Activated CD4-positive, CD25-positive, alpha-beta regulatory T cell treated with anti-CD3 and anti-CD28 coated beads, Interleukin-2, amount 50 U/mL, for 72 hours (primary cell): ENCODE results near the gene TBR1.

ENCODE experiments used
- DNase-seq: peaks from one replicate; pipeline ENCODE4 v3.0.0; 2021

TBR1 gene

DNA sequence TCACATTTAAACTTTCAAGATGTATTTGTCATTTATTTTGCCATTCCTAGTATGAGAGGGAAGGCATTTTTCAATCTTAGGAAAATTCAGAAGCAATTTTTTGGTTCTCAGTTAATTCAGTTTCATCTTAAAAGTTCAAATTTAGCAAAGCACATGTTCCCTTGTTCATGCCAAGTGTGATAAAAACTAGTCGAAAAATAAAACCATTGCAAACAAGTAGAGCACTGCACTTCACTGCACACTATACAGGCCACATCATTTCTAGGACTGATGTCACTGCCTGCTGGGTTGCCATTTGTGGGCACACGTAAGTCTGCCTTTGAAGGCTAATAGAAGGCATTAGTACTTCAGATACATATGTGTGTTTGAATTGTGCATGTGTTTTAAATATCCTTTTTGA is 14.3 kb downstream of the TBR1 start:
- DNase-seq: no peak

DNA sequence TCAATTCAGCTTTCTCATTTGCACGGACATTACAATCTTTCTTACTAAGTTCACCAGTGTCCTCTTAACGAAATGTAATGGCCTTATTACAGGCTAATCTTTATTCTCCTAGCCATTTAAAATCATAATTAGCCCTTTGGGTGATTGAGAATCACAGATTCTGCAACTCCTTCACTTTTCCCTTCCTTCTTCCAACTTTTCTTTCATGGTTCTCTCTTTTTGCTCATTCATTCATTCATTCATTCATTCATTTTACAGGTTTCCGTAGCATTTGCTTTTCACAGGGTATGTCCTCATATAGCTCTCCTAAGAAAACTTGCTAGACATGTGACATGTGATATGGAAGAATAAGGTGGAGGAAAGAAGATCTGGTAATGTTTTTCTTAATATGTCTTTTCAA is 16.0 kb downstream of the TBR1 start:
- no peak for DNase-seq

DNA sequence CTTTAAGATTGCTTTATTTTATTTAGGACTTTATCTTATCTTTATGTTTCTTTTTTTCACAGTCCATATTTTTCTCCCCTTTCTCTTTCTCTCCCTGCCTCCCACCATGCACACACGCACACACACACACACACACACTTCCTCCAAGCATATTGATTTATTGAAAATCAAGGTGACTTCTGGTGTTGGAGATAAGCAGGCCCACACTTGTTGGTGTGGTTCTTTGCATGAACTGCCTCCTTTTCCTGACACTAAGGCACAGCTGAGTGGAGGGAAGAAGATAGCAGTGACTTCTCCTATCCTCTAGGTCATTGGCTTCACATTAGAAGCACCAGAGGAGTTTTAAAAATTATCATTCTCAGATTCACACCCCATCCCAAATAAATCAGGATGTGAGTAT is 18.0 kb downstream of the TBR1 start:
- DNase-seq: no peak

DNA sequence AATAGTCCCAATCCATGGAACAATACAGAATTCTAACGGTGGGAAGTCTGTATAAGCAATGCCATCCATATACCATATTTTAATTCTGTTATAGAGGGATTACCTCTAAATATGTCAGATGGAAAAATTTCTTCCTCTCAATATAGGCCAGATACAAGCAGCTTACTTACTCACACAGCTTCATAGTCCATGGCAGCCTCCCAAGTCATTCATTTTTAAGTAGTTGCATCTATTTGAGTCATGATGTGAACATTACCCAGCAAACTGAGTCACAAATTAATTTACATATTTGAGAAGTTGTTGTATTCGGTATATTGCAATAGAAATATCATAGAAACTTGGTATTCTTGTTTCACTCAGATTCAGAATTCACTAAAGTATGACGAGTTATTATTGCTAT is 20.3 kb downstream of the TBR1 start:
- DNase-seq: no peak

DNA sequence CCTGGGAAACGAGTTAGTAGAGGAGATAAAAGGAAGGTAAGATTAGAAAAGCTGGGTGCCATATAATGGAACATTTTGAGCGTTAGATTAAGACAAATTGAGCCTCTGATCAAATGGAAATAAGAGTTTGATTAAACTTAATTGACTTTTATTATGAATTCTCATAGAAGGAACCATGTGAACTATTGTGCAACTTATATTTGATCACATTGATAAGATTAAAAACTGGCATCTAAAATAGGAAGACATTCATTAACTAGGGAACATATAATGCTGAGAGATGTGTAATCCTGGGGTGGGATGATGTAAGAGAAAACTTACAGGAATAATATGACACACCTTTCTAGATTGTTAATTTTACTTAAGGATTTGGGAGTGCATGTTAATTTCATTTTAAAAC is 22.5 kb downstream of the TBR1 start:
- DNase-seq: no peak

DNA sequence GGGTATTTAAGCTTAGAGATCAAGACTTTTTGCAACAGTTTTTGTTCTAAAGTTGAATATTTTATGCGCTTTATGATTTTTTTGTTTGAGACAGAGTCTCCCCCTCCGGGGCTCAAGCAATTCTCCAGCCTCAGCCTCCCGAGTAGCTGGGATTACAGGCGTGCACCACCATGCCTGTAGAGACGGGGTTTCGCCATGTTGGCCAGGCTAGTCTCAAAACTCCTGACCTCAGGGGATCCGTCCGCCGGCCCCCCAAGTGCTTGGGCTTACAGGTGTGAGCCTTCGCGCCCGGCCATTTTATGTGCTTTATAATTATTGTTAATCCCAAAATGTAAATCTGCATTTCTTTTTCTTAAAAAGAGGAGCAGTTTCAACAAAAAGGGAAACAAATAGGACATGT is 29.0 kb downstream of the TBR1 start:
- DNase-seq: no peak

DNA sequence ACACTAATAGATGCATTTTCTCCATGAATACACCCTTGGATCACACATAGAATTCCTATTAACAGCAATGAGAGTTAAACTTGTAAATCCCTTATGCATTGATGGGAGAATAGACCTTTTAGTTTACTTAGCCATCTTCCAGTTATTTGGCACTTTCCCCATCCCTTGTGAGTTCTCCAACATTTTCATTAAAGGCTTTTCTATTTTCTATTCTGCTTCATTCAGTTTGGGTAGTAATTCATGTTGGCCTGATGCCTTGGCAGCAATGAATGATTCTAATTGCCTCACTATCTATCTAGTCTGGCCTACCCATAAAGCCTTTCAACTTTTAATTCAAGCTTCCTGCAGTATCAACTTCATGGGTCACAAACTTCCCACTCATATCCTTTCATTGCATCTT is 32.3 kb downstream of the TBR1 start:
- no peak for DNase-seq

DNA sequence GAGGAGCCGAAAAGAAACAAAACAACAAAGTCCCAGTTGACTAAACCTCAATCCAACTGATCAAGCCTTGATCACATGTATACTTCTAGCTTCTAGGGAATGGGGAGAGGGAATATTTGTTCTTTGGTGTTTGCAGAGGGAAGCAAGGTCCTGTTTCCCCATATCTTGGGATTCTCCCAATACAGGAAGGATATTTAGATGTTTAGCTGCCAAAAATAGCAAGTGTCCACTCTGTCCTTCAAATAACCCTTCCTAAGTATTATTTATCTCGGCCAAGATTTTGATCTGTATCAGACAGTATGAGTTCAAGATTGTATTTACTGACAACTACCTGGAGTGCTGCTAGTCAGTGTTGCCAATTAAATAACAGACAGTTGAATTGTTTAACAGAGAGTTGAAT is 55.5 kb downstream of the TBR1 start:
- no peak for DNase-seq

DNA sequence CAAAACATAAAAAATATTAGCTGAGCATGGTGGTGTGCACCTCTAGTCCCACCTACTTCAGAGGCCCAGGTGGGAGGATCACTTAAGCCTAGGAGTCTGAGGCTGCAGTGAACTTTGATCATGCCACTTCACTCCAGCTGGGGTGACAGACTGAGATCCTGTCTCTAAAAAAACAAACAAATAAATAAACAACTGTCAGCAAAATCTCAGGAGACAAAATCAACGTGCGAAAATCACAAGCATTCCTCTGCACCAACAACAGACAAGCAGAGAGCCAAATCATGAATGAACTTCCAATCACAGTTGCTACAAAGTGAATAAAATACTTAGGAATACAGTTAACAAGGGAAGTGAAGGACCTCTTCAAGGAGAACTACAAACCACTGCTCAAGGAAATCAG is 58.8 kb downstream of the TBR1 start:
- DNase-seq: no peak
